SJSA1 (cell line): ENCODE measurements around the gene CCDC170. TPM values are rescaled to one million over a fixed set of nuclear protein-coding genes. Genes with fewer than 3 reads are reported as not detected.

Source experiments
- DNase-seq, 2 experiments: peaks; one replicate each; pipeline ENCODE4 v3.0.0-alpha.2; 2015 to 2020; ENCODE audit warnings: low spot score in 2 of 2, low read depth in 1 of 2
- H3K27ac ChIP-seq: fragments of 250-450 bp; sonication (Bioruptor Pico); 2 replicates; pipeline ENCODE4 v1.5.1; 2020; ENCODE audit warnings: mild to moderate bottlenecking, moderate library complexity
- H3K27me3 ChIP-seq: fragments of 250-450 bp; sonication (Bioruptor Pico); replicated peaks from 2 replicates; pipeline ENCODE4 v1.5.1; 2020; ENCODE audit warnings: mild to moderate bottlenecking, moderate library complexity
- H3K36me3 ChIP-seq: fragments of 250-450 bp; sonication (Bioruptor Pico); 2 replicates; pipeline ENCODE4 v1.5.1; 2020; ENCODE audit warnings: mild to moderate bottlenecking
- H3K4me1 ChIP-seq: fragments of 250-450 bp; sonication (Bioruptor Pico); replicated peaks from 2 replicates; pipeline ENCODE4 v1.6.1; 2021; ENCODE audit warnings: mild to moderate bottlenecking
- H3K4me3 ChIP-seq: fragments of 250-450 bp; sonication (Bioruptor Pico); 2 replicates; pipeline ENCODE4 v1.5.1; 2020; ENCODE audit warnings: mild to moderate bottlenecking
- H3K9me3 ChIP-seq: fragments of 250-450 bp; sonication (Bioruptor Pico); replicated peaks from 2 replicates; pipeline ENCODE4 v1.5.1; 2020; ENCODE audit warnings: mild to moderate bottlenecking
- total RNA-seq: library from RNA; depleted of rRNA; stranded (reverse); fragments of >200 nt; shearing (Covaris generic); gene quantifications from 2 replicates; pipeline ENCODE4 v1.2.3, GENCODE V29; 2014

Gene CCDC170
- total RNA-seq, 1 experiment from 2014 or later = 0.61 TPM

GRCh38 chr6:151566557-151566956 is 72.7 kb downstream of the CCDC170 start:
- Histone ChIP-seq H3K9me3 (peaks cover 8% of the 10 kb centered on the region; the same call in 1 of the 2 replicates), H3K27me3 (no peaks in the 10 kb centered on the region), H3K4me1 (no peaks in the 10 kb centered on the region), H3K27ac (no peak overlapping the region), H3K36me3 (no peaks in the 10 kb centered on the region), H3K4me3 (no peak overlapping the region)
- no peak for DNase-seq

GRCh38 chr6:151576633-151577032 is 82.8 kb downstream of the CCDC170 start:
- H3K4me1 ChIP-seq = no peaks in the 10 kb centered on the region
- H3K27me3 ChIP-seq = no peaks in the 10 kb centered on the region
- H3K27ac ChIP-seq = no peak overlapping the region
- DNase-seq = no peak
- H3K4me3 ChIP-seq = no peak overlapping the region
- H3K36me3 ChIP-seq = no peaks in the 10 kb centered on the region
- H3K9me3 ChIP-seq = no peaks in the 10 kb centered on the region

- H3K4me3 ChIP-seq = no peak overlapping the region
Measured at GRCh38 chr6:151577257-151577656, 83.4 kb downstream of the CCDC170 start.

GRCh38 chr6:151585741-151586140 is 91.9 kb downstream of the CCDC170 start:
- no peak overlapping the region for H3K4me3 ChIP-seq
- peaks cover 6% of the 10 kb centered on the region for H3K4me1 ChIP-seq
- no peak overlapping the region for H3K27ac ChIP-seq
- no peaks in the 10 kb centered on the region for H3K27me3 ChIP-seq
- no peak for DNase-seq
- no peaks in the 10 kb centered on the region; the same call in 1 of the 2 replicates for H3K9me3 ChIP-seq
- H3K36me3 ChIP-seq = no peaks in the 10 kb centered on the region

More at GRCh38 chr6:151577257-151577656, 83.4 kb downstream of the CCDC170 start:
- H3K4me1 ChIP-seq = no peaks in the 10 kb centered on the region
- H3K27ac ChIP-seq = no peak overlapping the region
- H3K36me3 ChIP-seq = no peaks in the 10 kb centered on the region
- no peaks in the 10 kb centered on the region for H3K9me3 ChIP-seq
- no peak for DNase-seq
- H3K27me3 ChIP-seq = no peaks in the 10 kb centered on the region

DNA sequence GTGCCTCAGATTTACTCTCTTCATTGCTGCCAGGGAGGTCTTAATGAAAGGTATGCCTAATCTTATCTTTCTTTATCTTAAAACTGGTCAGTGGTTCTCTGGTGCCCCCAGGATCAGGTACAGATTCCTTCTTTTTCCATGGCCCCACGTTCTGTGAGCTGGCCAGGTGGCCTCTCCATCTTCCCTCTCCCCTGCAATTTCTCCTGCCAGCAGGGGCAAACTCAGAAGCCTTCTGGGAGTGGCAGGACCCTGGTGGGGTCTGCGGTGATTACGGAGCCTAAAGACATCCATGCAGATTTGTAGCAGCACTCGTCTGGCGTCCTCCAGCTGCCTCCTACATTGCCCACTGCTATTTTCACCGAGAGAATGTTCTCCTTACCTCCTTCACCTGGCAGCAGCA is 95.8 kb downstream of the CCDC170 start:
- DNase-seq = no peak
- no peak overlapping the region for H3K27ac ChIP-seq
- no peaks in the 10 kb centered on the region for H3K36me3 ChIP-seq
- no peak overlapping the region for H3K4me3 ChIP-seq
- no peaks in the 10 kb centered on the region; the same call in 1 of the 2 replicates for H3K9me3 ChIP-seq
- no peaks in the 10 kb centered on the region for H3K27me3 ChIP-seq
- H3K4me1 ChIP-seq = no peaks in the 10 kb centered on the region

DNA sequence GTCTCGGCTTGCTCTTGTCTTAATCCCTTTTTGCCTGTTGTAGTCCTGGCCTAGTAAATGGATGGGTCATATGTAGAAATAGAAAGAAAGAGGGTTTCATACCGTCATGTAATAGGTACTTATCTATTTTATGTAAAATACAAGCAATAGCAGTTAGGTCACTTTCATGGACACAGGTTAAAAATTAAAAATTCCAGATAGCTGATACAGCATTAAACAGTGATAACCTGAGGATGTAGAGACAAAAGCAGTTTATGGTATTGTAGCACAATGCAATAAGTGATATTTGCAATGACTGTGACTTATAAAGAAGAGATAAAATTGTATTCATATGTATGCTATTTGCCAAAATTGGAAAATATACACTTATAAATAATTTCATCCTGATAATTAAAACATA is 96.9 kb downstream of the CCDC170 start:
- no peak for DNase-seq
- Histone ChIP-seq H3K36me3 (no peaks in the 10 kb centered on the region), H3K27ac (no peak overlapping the region), H3K4me3 (no peak overlapping the region), H3K27me3 (no peaks in the 10 kb centered on the region), H3K4me1 (no peaks in the 10 kb centered on the region), H3K9me3 (no peaks in the 10 kb centered on the region; the same call in 1 of the 2 replicates)

- no peak overlapping the region for H3K4me3 ChIP-seq
- no peaks in the 10 kb centered on the region; the same call in 1 of the 2 replicates for H3K9me3 ChIP-seq
- no peak for DNase-seq
- H3K27me3 ChIP-seq = no peaks in the 10 kb centered on the region
- H3K27ac ChIP-seq = no peak overlapping the region
- H3K4me1 ChIP-seq = no peaks in the 10 kb centered on the region
- no peaks in the 10 kb centered on the region for H3K36me3 ChIP-seq
Measured at GRCh38 chr6:151592449-151593159, 98.8 kb downstream of the CCDC170 start.

- no peaks in the 10 kb centered on the region for H3K36me3 ChIP-seq
- DNase-seq = no peak
- H3K9me3 ChIP-seq = no peaks in the 10 kb centered on the region
- H3K4me3 ChIP-seq = no peak overlapping the region
- no peaks in the 10 kb centered on the region for H3K27me3 ChIP-seq
- no peaks in the 10 kb centered on the region for H3K4me1 ChIP-seq
- H3K27ac ChIP-seq = no peak overlapping the region
Measured at GRCh38 chr6:151609146-151609902, 115.5 kb downstream of the CCDC170 start.

- H3K27me3 ChIP-seq = no peaks in the 10 kb centered on the region
- no peaks in the 10 kb centered on the region for H3K36me3 ChIP-seq
- no peak for DNase-seq
- no peaks in the 10 kb centered on the region for H3K9me3 ChIP-seq
- H3K27ac ChIP-seq = no peak overlapping the region
- no peaks in the 10 kb centered on the region for H3K4me1 ChIP-seq
- H3K4me3 ChIP-seq = no peak overlapping the region
Measured at GRCh38 chr6:151610326-151610725, 116.5 kb downstream of the CCDC170 start.

GRCh38 chr6:151614630-151615029 is 120.8 kb downstream of the CCDC170 start:
- no peak overlapping the region for H3K4me3 ChIP-seq
- no peaks in the 10 kb centered on the region for H3K27me3 ChIP-seq
- H3K27ac ChIP-seq = no peak overlapping the region
- no peaks in the 10 kb centered on the region for H3K36me3 ChIP-seq
- no peak for DNase-seq
- no peaks in the 10 kb centered on the region for H3K4me1 ChIP-seq
- no peaks in the 10 kb centered on the region for H3K9me3 ChIP-seq

DNA sequence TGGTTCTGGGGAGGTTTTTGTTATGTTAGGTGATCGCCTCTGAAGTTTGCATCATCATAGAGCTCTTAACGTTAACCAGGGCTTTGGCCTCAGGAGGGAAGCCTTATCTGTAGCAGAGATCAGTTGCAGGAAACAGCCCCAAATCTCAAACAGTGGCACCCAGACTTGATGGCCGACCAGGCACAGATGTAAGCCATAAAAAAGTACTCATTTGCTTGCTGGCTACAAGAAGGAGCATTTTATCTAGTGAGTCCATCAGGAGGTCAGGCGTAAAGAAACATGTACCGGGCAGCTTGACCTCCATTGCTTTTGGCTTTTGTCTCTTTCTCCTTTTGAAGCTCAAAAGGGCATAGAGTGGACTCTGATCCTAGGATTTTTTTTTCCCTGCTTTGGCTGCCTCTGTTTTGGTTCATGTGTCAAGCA is 122.3 kb downstream of the CCDC170 start:
- Histone ChIP-seq H3K27ac (no peak overlapping the region), H3K4me3 (no peak overlapping the region)
- DNase-seq = no peak

GRCh38 chr6:151616600-151616999 is 122.8 kb downstream of the CCDC170 start:
- Histone ChIP-seq H3K27me3 (no peaks in the 10 kb centered on the region), H3K4me1 (no peaks in the 10 kb centered on the region), H3K9me3 (no peaks in the 10 kb centered on the region), H3K27ac (no peak overlapping the region), H3K4me3 (no peak overlapping the region), H3K36me3 (no peaks in the 10 kb centered on the region)
- DNase-seq = no peak

More for the DNA sequence above, 122.3 kb downstream of the CCDC170 start:
- H3K36me3 ChIP-seq = no peaks in the 10 kb centered on the region
- H3K9me3 ChIP-seq = no peaks in the 10 kb centered on the region
- H3K4me1 ChIP-seq = no peaks in the 10 kb centered on the region
- H3K27me3 ChIP-seq = no peaks in the 10 kb centered on the region

GRCh38 chr6:151617539-151617938 is 123.7 kb downstream of the CCDC170 start:
- Histone ChIP-seq H3K27me3 (no peaks in the 10 kb centered on the region), H3K4me1 (no peaks in the 10 kb centered on the region), H3K9me3 (no peaks in the 10 kb centered on the region), H3K36me3 (no peaks in the 10 kb centered on the region), H3K27ac (no peak overlapping the region), H3K4me3 (no peak overlapping the region)
- DNase-seq = no peak

DNA sequence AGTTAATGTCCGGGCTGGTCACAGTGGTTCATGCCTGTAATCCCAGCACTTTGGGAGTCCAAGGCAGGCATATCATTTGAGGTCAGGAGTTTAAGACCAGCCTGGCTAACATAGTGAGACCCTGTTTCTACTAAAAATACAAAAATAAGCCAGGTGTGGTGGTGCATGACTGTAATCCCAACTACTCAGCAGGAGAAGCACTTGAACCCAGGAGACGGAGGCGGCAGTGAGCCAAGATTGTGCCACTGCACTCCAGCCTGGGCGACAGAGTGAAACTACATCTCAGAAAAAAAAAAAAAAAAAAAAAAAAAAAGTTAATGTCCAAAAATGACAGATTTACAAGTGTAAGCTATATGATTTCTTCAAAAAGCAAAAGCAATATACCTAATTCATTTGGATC is 124.9 kb downstream of the CCDC170 start:
- no peak for DNase-seq
- Histone ChIP-seq H3K27me3 (no peaks in the 10 kb centered on the region), H3K4me3 (no peak overlapping the region), H3K27ac (no peak overlapping the region), H3K9me3 (no peaks in the 10 kb centered on the region), H3K4me1 (no peaks in the 10 kb centered on the region), H3K36me3 (no peaks in the 10 kb centered on the region)
